NCI-H2029 (cell line): ENCODE data around the gene KLF15.

ENCODE experiments used
- DNase-seq: peaks from one replicate; lab custom pipeline; 2025; lab: John Stamatoyannopoulos, UW

The KLF15 gene

GRCh38 chr3:126357295-126358037, at the start of gene KLF15:
Gene KLF15, minus strand, starts transcription at chr3:126357408. Its CDS starts 4,486 bp downstream, at chr3:126352922.
- DNase-seq = peak; percentile 82

- no peak for DNase-seq
Observed at GRCh38 chr3:126406389-126407296, 49.4 kb upstream of the KLF15 start.

- DNase-seq = no peak
Observed at GRCh38 chr3:126402666-126403302, 45.6 kb upstream of the KLF15 start.

GRCh38 chr3:126402178-126402577, 45.0 kb upstream of the KLF15 start:
- DNase-seq = no peak

GRCh38 chr3:126401611-126402160, 44.5 kb upstream of the KLF15 start:
- DNase-seq = no peak

GRCh38 chr3:126399756-126400155, 42.5 kb upstream of the KLF15 start:
- DNase-seq = no peak

- DNase-seq = peak; percentile 6
Observed at GRCh38 chr3:126399351-126399735, 42.1 kb upstream of the KLF15 start.

GRCh38 chr3:126398423-126399350, 41.5 kb upstream of the KLF15 start:
- DNase-seq = no peak

GRCh38 chr3:126397610-126398422, 40.6 kb upstream of the KLF15 start:
- no peak for DNase-seq

- no peak for DNase-seq
Observed at GRCh38 chr3:126396536-126396935, 39.3 kb upstream of the KLF15 start.

GRCh38 chr3:126395846-126396513, 38.8 kb upstream of the KLF15 start:
- no peak for DNase-seq

- DNase-seq = no peak
Observed at GRCh38 chr3:126394977-126395321, 37.7 kb upstream of the KLF15 start.

GRCh38 chr3:126394179-126394976, 37.2 kb upstream of the KLF15 start, which contains the start of gene CFAP100:
Gene CFAP100, plus strand, starts transcription at chr3:126394909. Its CDS starts 1,092 bp downstream, at chr3:126396001.
- peak; percentile 37 for DNase-seq

GRCh38 chr3:126393563-126393962, 36.4 kb upstream of the KLF15 start:
- no peak for DNase-seq

- no peak for DNase-seq
Observed at GRCh38 chr3:126392246-126392645, 35.0 kb upstream of the KLF15 start.

- DNase-seq = no peak
Observed at GRCh38 chr3:126391631-126392030, 34.4 kb upstream of the KLF15 start.

- no peak for DNase-seq
Observed at GRCh38 chr3:126390751-126391150, 33.5 kb upstream of the KLF15 start.

- no peak for DNase-seq
Observed at GRCh38 chr3:126390201-126390600, 33.0 kb upstream of the KLF15 start.

GRCh38 chr3:126389794-126390146, 32.6 kb upstream of the KLF15 start:
- no peak for DNase-seq
